UCSD-AML1 (cell line): ENCODE results near the gene ZNF701.
"Not testable (repeated sequence)": the region's sequence is repeated elsewhere in the genome, so short reads cannot be mapped to it uniquely, and the experiment has no call there.

Experiments used
- DNase-seq: peaks from one replicate; lab custom pipeline; 2025; ENCODE audit not compliant: unreplicated experiment; lab: John Stamatoyannopoulos, UW

The ZNF701 gene

GRCh38 chr19:52566121-52566520 is 4.0 kb upstream of the ZNF701 start:
- DNase-seq, result no peak

- DNase-seq, result no peak
Measured at GRCh38 chr19:52566588-52566987, 3.5 kb upstream of the ZNF701 start.

- DNase-seq, result no peak
Measured at GRCh38 chr19:52567921-52568320, 2.2 kb upstream of the ZNF701 start.

GRCh38 chr19:52569638-52569999 is 468 bp upstream of the ZNF701 start:
- DNase-seq, result not testable (repeated sequence)

- DNase-seq, result no peak
Measured at GRCh38 chr19:52584736-52585440, 14.8 kb downstream of the ZNF701 start.

- DNase-seq, result no peak
Measured at GRCh38 chr19:52585604-52586003, 15.5 kb downstream of the ZNF701 start.

GRCh38 chr19:52590728-52591127 is 20.6 kb downstream of the ZNF701 start:
- DNase-seq, result no peak

- no peak for DNase-seq
Measured at GRCh38 chr19:52592301-52592700, 22.2 kb downstream of the ZNF701 start.

GRCh38 chr19:52593441-52593840 is 23.4 kb downstream of the ZNF701 start:
- not testable (repeated sequence) for DNase-seq

- DNase-seq, result no peak
Measured at GRCh38 chr19:52599241-52599640, 29.2 kb downstream of the ZNF701 start.

- no peak for DNase-seq
Measured at GRCh38 chr19:52600639-52601024, 30.5 kb downstream of the ZNF701 start.

- peak; percentile 88 for DNase-seq
Measured at GRCh38 chr19:52601025-52601973, 31.2 kb downstream of the ZNF701 start.

GRCh38 chr19:52601974-52602366 is 31.9 kb downstream of the ZNF701 start:
- not testable (repeated sequence) for DNase-seq

GRCh38 chr19:52602941-52603340 is 32.9 kb downstream of the ZNF701 start:
- DNase-seq, result no peak

GRCh38 chr19:52603558-52604207 is 33.6 kb downstream of the ZNF701 start:
- no peak for DNase-seq

GRCh38 chr19:52613299-52613906 is 43.3 kb downstream of the ZNF701 start:
- DNase-seq, result no peak

GRCh38 chr19:52621376-52621775 is 51.3 kb downstream of the ZNF701 start:
- DNase-seq, result no peak

- DNase-seq, result no peak
Measured at GRCh38 chr19:52622261-52622660, 52.2 kb downstream of the ZNF701 start.

- DNase-seq, result no peak
Measured at GRCh38 chr19:52626915-52627314, 56.8 kb downstream of the ZNF701 start.

GRCh38 chr19:52627441-52627840 is 57.4 kb downstream of the ZNF701 start:
- DNase-seq, result not testable (repeated sequence)
